Glomerular visceral epithelial cell (primary cell): ENCODE data around the gene HDAC3.
A peak's percentile ranks its signal among the peaks of the same experiment; 100 is the strongest.

ENCODE experiments used
- DNase-seq: peaks from one replicate; pipeline ENCODE4 v3.0.0-alpha.2; 2016; ENCODE audit errors: extremely low spot score

Gene HDAC3

GRCh38 chr5:141657937-141658545 is 21.4 kb upstream of the HDAC3 start:
- peak; percentile 96 for DNase-seq

- DNase-seq, result no peak
Observed at GRCh38 chr5:141657404-141657803, 20.8 kb upstream of the HDAC3 start.

GRCh38 chr5:141656396-141656795 is 19.7 kb upstream of the HDAC3 start:
- no peak for DNase-seq

GRCh38 chr5:141655020-141655419 is 18.4 kb upstream of the HDAC3 start:
- no peak for DNase-seq

- DNase-seq, result peak; percentile 85
Observed at GRCh38 chr5:141654298-141654697, 17.6 kb upstream of the HDAC3 start.

GRCh38 chr5:141651728-141652105 is 15.1 kb upstream of the HDAC3 start:
- no peak for DNase-seq

- DNase-seq, result peak; percentile 87
Observed at GRCh38 chr5:141650851-141651727, 14.4 kb upstream of the HDAC3 start, which contains the start of gene FCHSD1. FCHSD1 (minus strand) TSS chr5:141651418; CDS start chr5:141651368, 50 bp downstream.

GRCh38 chr5:141649972-141650371 is 13.3 kb upstream of the HDAC3 start:
- no peak for DNase-seq

- no peak for DNase-seq
Observed at GRCh38 chr5:141649056-141649688, 12.5 kb upstream of the HDAC3 start.

GRCh38 chr5:141647851-141648250 is 11.2 kb upstream of the HDAC3 start:
- no peak for DNase-seq

GRCh38 chr5:141647242-141647641 is 10.6 kb upstream of the HDAC3 start:
- no peak for DNase-seq

GRCh38 chr5:141646026-141646425 is 9.4 kb upstream of the HDAC3 start:
- DNase-seq, result no peak

GRCh38 chr5:141641634-141642267 is 5.1 kb upstream of the HDAC3 start:
- DNase-seq, result peak; percentile 85

GRCh38 chr5:141640698-141641097 is 4.0 kb upstream of the HDAC3 start:
- no peak for DNase-seq

GRCh38 chr5:141640051-141640415 is 3.4 kb upstream of the HDAC3 start:
- no peak for DNase-seq

GRCh38 chr5:141639357-141640050 is 2.9 kb upstream of the HDAC3 start:
- no peak for DNase-seq

GRCh38 chr5:141638771-141639170 is 2.1 kb upstream of the HDAC3 start:
- no peak for DNase-seq

GRCh38 chr5:141637767-141638419 is 1.2 kb upstream of the HDAC3 start:
- peak; percentile 60 for DNase-seq

- DNase-seq, result no peak
Observed at GRCh38 chr5:141637123-141637766, 596 bp upstream of the HDAC3 start.

- DNase-seq, result no peak
Observed at GRCh38 chr5:141636106-141636412, 590 bp downstream of the HDAC3 start.

GRCh38 chr5:141635646-141636045 is 1.0 kb downstream of the HDAC3 start:
- DNase-seq, result no peak
